Activated CD4-positive, CD25-positive, alpha-beta regulatory T cell (primary cell): Measurements from ENCODE around the gene EDEM3.
"Not testable (repeated sequence)": the region's sequence is repeated elsewhere in the genome, so short reads cannot be mapped to it uniquely, and the experiment has no call there.

Source experiments
- DNase-seq, 4 experiments: peaks; one replicate each; lab custom pipeline; 2025; lab: John Stamatoyannopoulos, UW

Gene EDEM3

GRCh38 chr1:184734980-184735379 lies 19.7 kb downstream of the EDEM3 start:
- no peak for DNase-seq

GRCh38 chr1:184724843-184725242 lies 29.8 kb downstream of the EDEM3 start:
- no peak for DNase-seq

DNA sequence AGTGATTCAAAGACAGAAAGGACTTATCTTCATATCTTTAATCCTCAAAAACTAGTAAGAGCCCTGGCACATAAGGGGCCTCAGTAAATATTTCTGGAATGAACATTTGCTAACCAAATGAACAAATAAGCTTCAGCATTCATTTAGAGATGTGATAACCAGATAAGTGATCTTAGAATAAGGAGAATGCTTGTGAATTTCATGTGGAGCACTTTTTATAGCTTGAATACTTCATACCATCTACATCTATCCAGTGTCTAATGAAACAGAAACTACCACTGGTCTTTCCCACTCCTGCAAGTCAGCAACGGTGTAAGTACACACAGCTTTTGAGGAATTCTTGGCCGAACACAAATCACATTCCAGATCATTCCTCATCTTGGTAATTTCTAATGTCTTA lies 38.5 kb downstream of the EDEM3 start:
- DNase-seq, result no peak

DNA sequence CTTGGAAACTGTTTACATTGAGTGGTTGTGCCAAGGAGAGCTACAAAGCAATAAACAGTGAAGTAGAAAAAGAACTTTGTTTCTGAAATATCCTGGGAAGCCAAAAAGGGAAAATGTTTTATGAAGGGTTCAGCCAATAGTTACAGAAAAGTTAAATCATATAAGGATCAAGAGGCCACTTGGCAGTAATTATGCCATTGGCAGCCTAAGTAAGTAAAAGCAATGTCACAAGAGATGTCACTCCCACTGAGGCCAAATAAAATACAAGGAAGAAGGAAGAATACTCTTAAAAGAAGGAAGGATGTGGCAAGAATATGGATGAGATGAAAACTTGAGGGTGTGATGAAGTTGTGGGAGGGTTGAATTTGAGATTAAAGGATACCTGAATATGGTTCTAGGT lies 45.2 kb downstream of the EDEM3 start:
- DNase-seq, result no peak

GRCh38 chr1:184708084-184708676 lies 46.5 kb downstream of the EDEM3 start:
- no peak for DNase-seq

DNA sequence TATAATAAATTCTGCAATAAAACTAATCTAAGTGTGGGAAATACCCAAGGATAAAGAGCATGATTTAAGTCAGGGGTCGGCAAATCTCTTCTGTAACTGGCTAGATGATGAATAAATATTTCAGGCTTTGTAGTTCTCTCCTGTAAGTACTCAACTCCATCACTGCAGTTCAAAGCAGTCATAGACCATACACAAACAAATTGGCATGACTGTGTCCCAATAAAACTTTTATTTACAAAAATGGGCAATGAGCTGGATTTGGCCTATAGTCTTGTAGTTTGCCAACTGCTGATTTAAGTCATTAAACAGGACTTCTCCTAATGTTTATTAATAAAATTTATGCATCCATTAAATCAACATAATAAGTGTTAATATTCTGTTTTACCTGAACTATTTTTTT lies 49.4 kb downstream of the EDEM3 start:
- DNase-seq, result no peak

DNA sequence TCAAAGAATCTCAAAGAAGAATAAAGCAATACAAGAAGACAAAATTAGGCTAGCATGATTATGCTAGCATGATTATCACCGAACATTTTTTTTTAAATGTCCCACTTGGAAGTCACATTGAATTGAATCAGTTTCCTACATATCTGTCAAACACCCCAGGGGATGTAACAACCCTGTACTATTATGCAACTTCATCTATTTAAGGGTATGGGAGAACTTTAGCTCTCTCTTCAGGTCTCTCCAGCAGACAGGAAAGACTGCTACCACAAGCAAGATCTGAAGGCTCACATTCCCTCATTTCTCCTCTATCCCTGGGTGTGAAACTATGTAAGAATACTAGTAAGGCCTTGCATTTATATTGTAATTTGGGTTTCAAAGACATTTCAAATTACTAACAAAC lies 52.8 kb downstream of the EDEM3 start:
- DNase-seq, result no peak

DNA sequence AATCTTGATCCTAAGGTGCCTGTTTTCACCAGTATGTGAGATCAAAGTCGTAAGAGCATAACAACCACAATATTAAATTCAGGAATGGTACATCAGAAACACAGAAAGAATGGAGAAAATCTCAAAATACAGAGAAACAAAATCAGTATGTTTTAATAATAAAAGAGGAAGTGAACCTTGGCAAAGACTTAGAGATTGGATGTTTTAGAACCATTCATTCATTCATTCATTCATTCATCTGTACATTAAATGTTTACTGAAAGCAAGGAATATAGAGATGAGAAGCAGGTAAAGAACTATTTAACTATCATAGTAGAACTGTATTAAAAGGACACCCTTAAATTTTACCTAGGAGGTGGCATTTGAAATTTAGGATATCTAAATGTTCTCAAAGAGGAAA lies 55.7 kb downstream of the EDEM3 start:
- DNase-seq, result no peak

DNA sequence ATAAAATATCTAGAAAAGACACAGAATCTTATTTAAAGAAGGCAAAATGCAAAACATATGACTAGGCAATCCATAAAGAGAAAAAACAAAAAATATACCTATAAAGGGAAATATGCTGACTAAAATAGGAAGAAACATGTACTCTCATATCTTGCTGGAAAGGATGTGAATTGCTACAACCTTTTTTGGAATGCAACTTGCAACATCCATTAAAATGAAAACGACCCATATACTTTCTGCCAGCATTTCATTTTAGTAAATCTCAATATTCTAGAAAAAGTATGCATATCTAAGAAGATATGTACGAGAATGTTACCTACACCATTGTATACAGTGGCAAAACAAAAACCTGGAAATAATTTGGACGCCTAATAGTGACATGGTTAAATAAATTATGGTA lies 56.6 kb downstream of the EDEM3 start:
- no peak for DNase-seq

GRCh38 chr1:184696403-184696802 lies 58.3 kb downstream of the EDEM3 start:
- DNase-seq, result no peak

DNA sequence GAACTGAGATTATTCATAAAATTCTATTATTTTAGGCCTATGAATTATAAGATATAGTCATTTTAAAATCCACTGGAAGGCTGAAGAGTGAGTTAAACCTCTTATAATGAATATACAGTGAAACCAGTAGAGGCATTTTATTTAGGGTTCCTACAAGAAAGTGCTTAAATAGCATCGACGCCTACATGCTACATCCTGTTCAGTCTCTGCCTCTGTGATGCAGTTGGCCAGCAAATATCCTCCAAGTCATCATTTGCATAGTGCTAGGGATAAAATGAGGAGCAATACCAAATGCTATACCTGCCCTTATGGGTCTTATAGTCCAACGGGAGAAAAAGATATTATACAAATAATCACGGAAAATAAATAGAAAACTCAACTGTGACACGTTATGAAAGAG lies 59.6 kb downstream of the EDEM3 start:
- DNase-seq, result no peak

DNA sequence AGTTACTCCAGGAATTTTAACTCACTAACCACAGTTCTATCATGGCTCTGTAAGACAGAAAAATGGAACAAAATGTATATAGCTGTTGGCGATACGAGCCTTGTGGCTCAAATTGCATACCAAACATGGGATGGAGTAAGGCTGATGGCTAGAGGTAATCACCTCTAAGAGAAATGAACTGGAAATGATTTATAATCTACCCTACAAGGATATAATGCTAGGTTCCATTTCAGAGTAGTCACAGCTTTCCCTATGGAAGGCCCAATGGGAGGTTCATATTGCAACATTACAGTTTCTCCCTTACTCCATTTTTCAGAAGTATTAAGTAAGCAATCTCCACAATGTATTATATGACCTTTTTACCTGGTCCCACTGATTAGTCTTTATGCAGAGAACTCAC lies 61.6 kb downstream of the EDEM3 start:
- no peak for DNase-seq

DNA sequence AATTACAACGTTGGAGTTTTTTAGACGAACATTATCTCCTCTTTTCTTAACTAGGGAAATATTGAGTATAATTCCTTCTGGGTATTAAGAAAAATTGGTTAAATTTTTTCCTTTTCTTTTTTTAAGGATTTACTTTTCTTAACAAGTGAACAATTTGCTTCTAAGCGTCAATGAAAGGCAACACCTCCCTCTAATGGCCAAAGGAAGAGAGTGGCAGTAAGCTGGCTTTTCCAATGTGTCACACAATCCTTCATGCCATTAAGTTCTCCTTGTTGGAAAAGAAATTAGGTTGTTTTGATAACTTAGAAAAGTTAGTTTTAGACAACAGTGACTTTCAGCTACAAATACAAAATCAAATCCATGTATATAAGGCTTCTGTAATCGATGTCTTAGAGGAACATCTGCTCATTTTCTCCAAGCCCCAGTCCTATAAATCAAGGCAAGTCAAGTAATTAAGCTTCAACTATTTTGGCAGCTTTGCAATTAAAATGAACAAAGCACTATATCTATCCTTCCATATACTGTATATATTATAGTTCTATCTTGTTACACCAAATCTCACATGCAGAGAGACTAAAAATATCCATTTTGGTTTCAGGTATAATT lies 62.8 kb downstream of the EDEM3 start:
- DNase-seq, result no peak

DNA sequence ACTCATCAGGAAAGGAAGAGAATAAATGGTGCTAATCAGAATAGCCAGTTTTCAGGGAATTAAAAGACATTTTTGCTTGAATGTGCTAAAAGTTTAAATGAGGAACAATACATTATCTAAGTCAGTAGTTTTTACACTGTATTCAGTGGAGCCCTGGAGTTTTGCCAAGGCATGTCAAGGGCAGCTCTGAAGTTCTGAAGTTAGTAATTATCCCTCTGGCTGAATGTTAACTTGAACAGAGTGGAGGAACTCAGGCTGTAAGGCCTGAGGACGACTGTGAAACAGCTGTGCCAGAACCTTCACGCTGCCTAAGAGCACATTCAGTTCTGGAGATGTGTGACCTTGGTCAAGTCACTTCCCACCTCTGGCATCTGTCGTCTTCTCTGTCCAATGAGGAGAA lies 68.1 kb downstream of the EDEM3 start:
- DNase-seq, result no peak

GRCh38 chr1:184685116-184685515 lies 69.5 kb downstream of the EDEM3 start:
- no peak for DNase-seq

GRCh38 chr1:184684285-184685074 lies 70.2 kb downstream of the EDEM3 start:
- DNase-seq, result no peak

GRCh38 chr1:184682956-184683355 lies 71.7 kb downstream of the EDEM3 start:
- DNase-seq, result no peak

DNA sequence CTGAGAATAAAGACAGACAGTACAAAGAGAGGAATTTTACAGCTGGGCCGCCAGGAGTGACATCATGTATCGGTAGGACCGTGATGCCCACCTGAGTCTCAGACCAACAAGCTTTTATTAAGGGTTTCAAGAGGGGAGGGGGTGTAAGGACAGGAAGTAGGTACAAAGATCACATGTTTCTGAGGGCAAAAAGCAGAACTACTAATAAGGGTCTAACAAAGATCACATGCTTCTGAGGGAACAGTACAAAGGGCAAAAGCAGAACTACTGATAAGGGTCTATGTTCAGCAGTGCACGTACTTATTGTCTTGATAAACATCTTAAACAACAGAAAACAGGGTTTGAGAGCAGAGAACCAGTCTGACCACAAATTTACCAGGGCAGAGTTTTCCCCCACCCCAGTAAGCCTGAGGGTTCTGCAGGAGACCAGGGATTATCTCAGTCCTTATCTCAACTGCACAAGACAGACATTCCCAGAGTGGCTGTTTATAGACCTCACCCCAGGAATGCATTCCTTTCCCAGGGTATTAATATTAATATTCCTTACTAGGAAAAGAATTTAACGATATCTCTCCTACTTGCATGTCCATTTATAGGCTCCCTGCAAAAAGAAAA lies 73.9 kb downstream of the EDEM3 start:
- DNase-seq, result not testable (repeated sequence)

- DNase-seq, result not testable (repeated sequence)
Observed at GRCh38 chr1:184679472-184679871, 75.2 kb downstream of the EDEM3 start.

- no peak for DNase-seq
Observed at GRCh38 chr1:184677344-184677743, 77.3 kb downstream of the EDEM3 start.

DNA sequence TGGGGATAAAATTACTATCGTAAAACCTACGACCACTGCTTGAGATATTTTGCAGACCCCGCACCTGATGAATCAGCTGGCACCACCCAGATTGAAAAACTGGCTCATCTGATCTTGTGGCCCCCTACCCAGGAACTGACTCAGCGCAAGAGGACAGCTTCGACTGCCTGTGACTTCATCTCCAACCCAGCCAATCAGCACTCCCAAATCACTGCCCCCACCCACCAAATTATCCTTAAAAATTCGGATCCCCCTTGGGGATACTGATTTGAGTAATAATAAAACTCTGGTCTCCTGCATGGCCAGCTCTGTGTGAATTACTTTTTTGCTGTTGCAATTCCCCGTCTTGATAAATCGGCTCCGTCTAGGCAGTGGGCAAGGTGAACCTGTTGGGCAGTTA lies 81.4 kb downstream of the EDEM3 start:
- DNase-seq, result no peak

- DNase-seq, result no peak
Observed at GRCh38 chr1:184672013-184672726, 82.5 kb downstream of the EDEM3 start.
